ENCODE results near the gene WSCD2.

WSCD2 gene

DNA sequence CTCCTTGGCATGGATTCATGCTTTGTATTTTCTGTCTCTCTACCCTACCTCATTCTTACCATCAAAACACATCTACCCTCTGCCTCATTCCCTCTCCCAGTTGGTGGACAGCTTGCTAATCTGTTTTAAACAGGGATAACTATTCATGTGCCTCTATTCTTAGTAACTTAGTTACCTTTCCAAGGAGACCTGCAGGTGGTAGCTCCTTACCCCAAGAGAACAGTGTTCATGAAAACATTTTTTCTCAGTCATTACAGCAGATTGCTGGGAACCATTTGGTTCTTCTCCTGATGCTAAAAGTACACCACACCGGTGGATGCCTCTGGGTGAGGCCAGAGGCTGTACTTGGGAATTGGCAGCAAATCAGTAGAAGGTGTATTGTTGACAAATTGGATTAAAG, 137.0 kb downstream of the WSCD2 start:
- TF ChIP-seq CTCF (IDR thresholded peaks at IDR 0.05): no peak
- Histone ChIP-seq H3K36me3 (no peaks in the 10 kb centered on the region), H3K4me3 (ENCODE audit: low read depth in 1 of 2, low read length in 1 of 2) (no peak overlapping the region), H3K4me1 (ENCODE audit: control insufficient read depth in 1 of 2, insufficient read depth in 1 of 2, low read depth in 1 of 2, low read length in 1 of 2) (no peaks in the 10 kb centered on the region), H3K27me3 (no peaks in the 10 kb centered on the region), H3K9me3 (no peaks in the 10 kb centered on the region), H3K27ac (no peak overlapping the region)

DNA sequence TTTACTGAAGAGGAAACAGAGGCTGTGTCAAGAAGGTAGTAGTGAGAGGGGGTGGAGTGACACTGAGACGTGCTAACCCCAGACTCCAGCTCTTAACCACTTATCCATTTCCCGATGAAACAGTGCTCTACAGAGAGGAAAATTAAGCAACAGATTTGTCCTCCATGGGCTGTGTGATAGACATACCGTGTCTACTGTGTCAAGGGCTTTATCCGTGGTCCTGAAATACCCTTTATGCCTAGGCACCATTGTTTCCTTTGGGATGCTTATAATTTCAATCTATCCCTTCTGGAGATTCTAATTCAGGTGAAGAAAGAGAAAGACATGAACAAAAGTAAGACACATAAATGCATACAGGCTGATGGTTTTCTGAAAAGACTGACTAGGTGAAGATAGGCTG, 138.4 kb downstream of the WSCD2 start:
- Histone ChIP-seq H3K27me3 (no peaks in the 10 kb centered on the region), H3K27ac (no peak overlapping the region), H3K36me3 (no peaks in the 10 kb centered on the region), H3K4me3 (ENCODE audit: low read depth in 1 of 2, low read length in 1 of 2) (no peak overlapping the region), H3K4me1 (ENCODE audit: control insufficient read depth in 1 of 2, insufficient read depth in 1 of 2, low read depth in 1 of 2, low read length in 1 of 2) (no peaks in the 10 kb centered on the region), H3K9me3 (no peaks in the 10 kb centered on the region)
- TF ChIP-seq CTCF (IDR thresholded peaks at IDR 0.05): no peak

DNA sequence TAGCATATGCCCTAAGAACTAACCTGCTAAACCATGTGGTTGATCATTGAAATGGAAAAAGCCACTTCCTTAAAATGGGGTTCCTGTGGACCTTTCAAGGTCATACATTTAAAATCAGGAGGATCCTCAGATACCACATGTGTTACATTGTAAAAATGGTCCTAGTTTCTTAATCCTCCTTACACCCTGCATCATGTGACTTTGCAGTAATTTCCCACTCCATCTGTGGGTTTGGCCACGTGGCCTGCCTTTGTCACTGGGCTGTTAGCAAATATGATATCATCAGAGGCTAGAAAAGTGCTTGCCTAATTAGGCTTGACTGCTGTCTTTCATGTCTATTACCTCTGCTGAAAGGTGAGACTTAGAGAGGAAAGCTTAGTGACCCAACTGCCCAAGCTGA, 139.3 kb downstream of the WSCD2 start:
- Histone ChIP-seq H3K27ac (no peak overlapping the region), H3K9me3 (no peaks in the 10 kb centered on the region), H3K36me3 (no peaks in the 10 kb centered on the region), H3K27me3 (no peaks in the 10 kb centered on the region), H3K4me3 (ENCODE audit: low read depth in 1 of 2, low read length in 1 of 2) (no peak overlapping the region), H3K4me1 (ENCODE audit: control insufficient read depth in 1 of 2, insufficient read depth in 1 of 2, low read depth in 1 of 2, low read length in 1 of 2) (no peaks in the 10 kb centered on the region)
- no peak for TF ChIP-seq CTCF (IDR thresholded peaks at IDR 0.05)

DNA sequence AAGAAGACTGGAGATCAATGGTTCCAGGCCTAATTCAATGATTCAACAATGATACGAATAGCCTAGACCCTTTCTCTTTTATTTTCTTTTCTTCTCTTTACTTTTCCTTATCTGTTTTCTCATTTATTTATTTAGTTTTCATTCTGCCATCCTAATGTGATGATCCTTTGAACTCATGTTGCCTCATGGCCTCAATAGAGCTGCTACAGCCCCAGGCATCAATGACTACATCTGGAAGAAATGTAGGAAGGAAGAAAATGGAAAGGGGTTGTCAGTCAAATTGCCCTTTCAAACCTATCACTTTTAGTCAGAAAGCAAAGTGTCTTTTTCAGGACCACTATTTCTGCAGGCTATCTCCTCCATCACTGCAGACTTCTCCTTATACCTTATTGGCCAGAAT, 140.1 kb downstream of the WSCD2 start:
- TF ChIP-seq CTCF (IDR thresholded peaks at IDR 0.05): no peak
- Histone ChIP-seq H3K36me3 (no peaks in the 10 kb centered on the region), H3K27me3 (no peaks in the 10 kb centered on the region), H3K4me3 (ENCODE audit: low read depth in 1 of 2, low read length in 1 of 2) (no peak overlapping the region), H3K27ac (no peak overlapping the region), H3K4me1 (ENCODE audit: control insufficient read depth in 1 of 2, insufficient read depth in 1 of 2, low read depth in 1 of 2, low read length in 1 of 2) (no peaks in the 10 kb centered on the region), H3K9me3 (no peaks in the 10 kb centered on the region)

GRCh38 chr12:108270035-108270848, 141.2 kb downstream of the WSCD2 start:
- no peaks in the 10 kb centered on the region for H3K9me3 ChIP-seq
- H3K4me3 ChIP-seq (ENCODE audit: low read depth in 1 of 2, low read length in 1 of 2): no peak overlapping the region
- H3K36me3 ChIP-seq: no peaks in the 10 kb centered on the region
- no peak overlapping the region for H3K27ac ChIP-seq
- TF ChIP-seq CTCF (IDR thresholded peaks at IDR 0.05): no peak
- H3K27me3 ChIP-seq: no peaks in the 10 kb centered on the region
- H3K4me1 ChIP-seq (ENCODE audit: control insufficient read depth in 1 of 2, insufficient read depth in 1 of 2, low read depth in 1 of 2, low read length in 1 of 2): no peaks in the 10 kb centered on the region
